D721Med (cell line): ENCODE data around the gene IL20RB.
"Not testable (repeated sequence)": the region's sequence is repeated elsewhere in the genome, so short reads cannot be mapped to it uniquely, and the experiment has no call there.

ENCODE experiments used
- DNase-seq: peaks from one replicate; pipeline ENCODE4 v3.0.0; 2011; ENCODE audit warnings: low spot score; ENCODE audit not compliant: insufficient read length
- FAIRE-seq: peaks from 2 replicates; lab custom pipeline; 2011; peaks lifted over from hg19 to GRCh38; lab: Jason Lieb, UNC
- CTCF ChIP-seq: IDR thresholded peaks from 2 replicates; pipeline ENCODE4 v1.5.1; 2012; ENCODE audit warnings: mild to moderate bottlenecking, control low read depth; ENCODE audit not compliant: insufficient read depth; ENCODE audit errors: missing control alignments

IL20RB gene

GRCh38 chr3:136982033-136982432 is 24.2 kb downstream of the IL20RB start:
- FAIRE-seq (no peak), DNase-seq (no peak)
- TF ChIP-seq CTCF: no peak

DNA sequence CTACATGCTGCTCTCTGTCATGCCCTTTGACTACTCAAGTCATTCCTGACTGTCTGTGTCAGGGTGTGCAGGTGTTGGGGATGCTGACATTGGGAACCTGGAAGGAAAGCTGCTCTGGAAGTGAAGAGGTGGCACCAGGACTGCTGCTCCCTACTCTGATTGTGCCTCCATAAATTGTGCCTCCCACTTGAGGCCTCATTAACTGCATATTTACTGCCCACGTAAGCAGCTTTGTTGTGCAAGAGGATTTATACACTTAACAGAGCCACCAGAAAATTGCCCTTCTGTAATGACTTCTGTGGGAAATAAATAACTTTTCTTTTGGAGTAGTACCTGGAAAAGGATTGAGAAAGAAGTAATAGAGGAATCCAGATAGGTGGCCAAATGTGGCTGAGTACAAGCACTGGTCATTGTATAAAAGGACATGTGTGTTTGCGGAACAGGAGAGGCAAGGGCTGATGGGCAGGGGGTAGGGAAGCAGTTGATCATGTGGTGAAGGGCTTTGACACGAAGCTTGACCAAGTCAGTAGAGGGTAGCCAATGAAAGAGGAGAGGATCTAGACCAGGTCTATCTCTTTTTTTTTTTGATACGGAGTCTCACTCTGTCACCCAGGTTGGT is 24.8 kb downstream of the IL20RB start:
- peak; percentile 2 for TF ChIP-seq CTCF
- DNase-seq: no peak
- peak; percentile 6 for FAIRE-seq

DNA sequence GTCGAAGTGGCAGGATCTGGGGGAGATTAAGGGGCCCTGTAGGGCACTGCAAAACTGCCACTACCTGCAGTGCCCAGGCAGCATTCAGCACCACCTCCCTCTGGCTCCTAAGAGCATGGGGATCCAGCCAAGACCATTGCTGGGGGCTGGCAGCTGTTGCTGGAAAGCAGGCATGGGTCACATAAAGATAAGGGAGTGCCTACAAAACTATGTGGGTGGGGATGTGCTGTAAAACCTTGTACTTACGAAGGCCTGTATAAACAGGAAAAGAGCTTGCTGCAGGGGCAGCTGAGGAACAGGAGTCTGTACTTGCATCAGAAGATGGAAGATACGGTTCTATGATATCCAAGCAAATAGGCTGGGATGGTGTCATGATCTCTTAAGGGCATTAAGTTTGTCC is 27.1 kb downstream of the IL20RB start:
- FAIRE-seq: no peak
- no peak for TF ChIP-seq CTCF
- DNase-seq: no peak

DNA sequence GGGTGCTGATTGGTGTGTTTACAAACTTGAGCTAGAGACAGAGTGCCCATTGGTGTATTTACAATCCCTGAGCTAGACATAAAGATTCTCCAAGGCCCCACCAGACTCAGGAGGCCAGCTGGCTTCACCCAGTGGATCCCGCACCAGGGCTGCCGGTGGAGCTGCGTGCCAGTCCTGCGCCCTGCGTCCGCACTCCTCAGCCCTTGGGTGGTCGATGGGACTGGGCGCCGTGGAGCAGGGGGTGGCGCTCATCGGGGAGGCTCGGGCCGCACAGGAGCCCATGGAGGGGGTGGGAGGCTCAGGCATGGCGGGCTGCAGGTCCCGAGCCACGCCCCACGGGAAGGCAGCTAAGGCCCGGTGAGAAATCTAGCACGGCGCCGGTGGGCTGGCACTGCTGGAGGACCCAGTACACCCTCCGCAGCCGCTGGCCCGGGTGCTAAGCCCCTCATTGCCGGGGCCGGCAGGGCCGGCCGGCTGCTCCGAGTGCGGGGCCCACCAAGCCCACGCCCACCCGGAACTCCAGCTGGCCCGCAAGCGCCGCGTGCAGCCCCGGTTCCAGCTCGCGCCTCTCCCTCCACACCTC is 29.7 kb downstream of the IL20RB start:
- FAIRE-seq, DNase-seq: not testable (repeated sequence)

- no peak for TF ChIP-seq CTCF
- no peak for FAIRE-seq
- DNase-seq: no peak
Measured at GRCh38 chr3:136988651-136989050, 30.9 kb downstream of the IL20RB start.

- no peak for DNase-seq
- no peak for TF ChIP-seq CTCF
- FAIRE-seq: no peak
Measured at GRCh38 chr3:136989781-136990524, 32.2 kb downstream of the IL20RB start.

DNA sequence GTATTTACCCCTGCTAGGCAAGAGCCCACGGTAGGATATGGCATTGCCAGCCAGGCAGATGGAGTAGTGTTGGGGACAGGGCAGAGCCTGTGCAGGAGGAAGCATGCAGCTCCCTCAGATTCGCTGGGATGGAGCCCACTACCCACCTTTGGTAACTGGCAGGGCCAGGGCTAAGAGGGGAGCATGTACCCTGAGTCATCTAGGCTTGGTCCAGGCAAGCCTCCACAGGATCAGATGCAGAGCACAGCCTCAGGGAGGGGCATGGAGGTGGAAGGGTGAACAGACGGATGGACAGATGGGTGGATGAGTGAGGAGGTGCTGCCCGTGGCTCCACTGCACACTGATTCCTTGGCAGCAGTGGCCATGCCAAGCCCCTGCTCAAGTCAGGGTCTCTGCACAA is 33.0 kb downstream of the IL20RB start:
- DNase-seq: no peak
- no peak for TF ChIP-seq CTCF
- no peak for FAIRE-seq
